ENCODE results near the gene RFXANK. TPM values are rescaled to one million over a fixed set of nuclear protein-coding genes. Genes with fewer than 3 reads are reported as not detected.

Gene RFXANK
- total and polyA plus RNA-seq, 9 of the 15 experiments (the other 6 are each of a cell fraction or from before 2014, with no cell fraction given), result 68.6 to 181 (median 150) TPM

DNA sequence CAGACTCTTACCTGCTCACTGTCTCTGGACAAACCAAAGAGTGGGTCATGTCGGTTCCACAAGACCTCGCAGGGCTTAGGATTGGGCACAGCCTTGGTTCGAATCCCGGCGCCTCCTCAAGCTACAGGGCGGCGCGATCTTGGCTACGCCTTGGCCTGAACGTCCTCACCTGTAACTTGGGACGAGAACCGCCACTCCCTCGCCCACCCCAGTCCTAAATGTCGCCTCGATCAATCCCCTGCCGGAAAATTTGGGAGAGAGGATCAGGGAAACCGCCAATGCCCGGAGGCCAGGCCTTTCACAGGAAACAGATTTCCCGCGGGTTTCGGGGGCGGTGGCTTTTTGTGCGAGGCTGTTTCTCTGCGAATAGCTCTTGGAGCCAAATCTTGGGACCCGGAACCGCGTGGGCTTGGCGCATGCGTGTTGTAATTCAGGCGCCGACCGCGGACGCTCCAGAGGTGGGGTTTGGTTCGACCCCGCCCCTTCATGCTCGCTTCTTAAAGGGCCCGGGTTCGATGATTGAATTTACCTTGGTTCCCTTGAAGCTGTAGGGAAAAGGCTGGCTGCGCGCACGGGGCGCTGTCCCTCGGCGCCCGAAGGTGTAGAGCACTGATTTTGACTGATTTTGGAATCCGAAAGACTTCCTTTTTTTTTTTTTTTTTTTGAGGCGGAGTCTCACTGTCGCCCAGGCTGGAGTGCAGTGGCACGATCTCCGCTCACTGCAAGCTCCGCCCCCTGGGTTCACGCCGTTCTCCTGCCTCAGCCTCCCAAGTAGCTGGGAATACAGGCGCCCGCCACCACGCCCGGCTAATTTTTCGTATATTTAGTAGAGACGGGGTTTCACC is 11.2 kb downstream of the RFXANK start, which contains the start of gene NR2C2AP (continued):
- no peak for TF ChIP-seq DACH1 (IDR thresholded peaks at IDR 0.05; ENCODE audit: partially characterized antibody)
- TF ChIP-seq ZFPM2 (CRISPR knock-in tag; IDR thresholded peaks at IDR 0.05), result no peak
- TF ChIP-seq, protein P1, sequence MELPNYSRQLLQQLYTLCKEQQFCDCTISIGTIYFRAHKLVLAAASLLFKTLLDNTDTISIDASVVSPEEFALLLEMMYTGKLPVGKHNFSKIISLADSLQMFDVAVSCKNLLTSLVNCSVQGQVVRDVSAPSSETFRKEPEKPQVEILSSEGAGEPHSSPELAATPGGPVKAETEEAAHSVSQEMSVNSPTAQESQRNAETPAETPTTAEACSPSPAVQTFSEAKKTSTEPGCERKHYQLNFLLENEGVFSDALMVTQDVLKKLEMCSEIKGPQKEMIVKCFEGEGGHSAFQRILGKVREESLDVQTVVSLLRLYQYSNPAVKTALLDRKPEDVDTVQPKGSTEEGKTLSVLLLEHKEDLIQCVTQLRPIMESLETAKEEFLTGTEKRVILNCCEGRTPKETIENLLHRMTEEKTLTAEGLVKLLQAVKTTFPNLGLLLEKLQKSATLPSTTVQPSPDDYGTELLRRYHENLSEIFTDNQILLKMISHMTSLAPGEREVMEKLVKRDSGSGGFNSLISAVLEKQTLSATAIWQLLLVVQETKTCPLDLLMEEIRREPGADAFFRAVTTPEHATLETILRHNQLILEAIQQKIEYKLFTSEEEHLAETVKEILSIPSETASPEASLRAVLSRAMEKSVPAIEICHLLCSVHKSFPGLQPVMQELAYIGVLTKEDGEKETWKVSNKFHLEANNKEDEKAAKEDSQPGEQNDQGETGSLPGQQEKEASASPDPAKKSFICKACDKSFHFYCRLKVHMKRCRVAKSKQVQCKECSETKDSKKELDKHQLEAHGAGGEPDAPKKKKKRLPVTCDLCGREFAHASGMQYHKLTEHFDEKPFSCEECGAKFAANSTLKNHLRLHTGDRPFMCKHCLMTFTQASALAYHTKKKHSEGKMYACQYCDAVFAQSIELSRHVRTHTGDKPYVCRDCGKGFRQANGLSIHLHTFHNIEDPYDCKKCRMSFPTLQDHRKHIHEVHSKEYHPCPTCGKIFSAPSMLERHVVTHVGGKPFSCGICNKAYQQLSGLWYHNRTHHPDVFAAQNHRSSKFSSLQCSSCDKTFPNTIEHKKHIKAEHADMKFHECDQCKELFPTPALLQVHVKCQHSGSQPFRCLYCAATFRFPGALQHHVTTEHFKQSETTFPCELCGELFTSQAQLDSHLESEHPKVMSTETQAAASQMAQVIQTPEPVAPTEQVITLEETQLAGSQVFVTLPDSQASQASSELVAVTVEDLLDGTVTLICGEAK (IDR thresholded peaks at IDR 0.05), result no peak; the same call in 1 of the 2 replicates
- TF ChIP-seq, protein P1 (CRISPR knock-in tag; IDR thresholded peaks at IDR 0.05), result no peak
- TF ChIP-seq, protein P2, sequence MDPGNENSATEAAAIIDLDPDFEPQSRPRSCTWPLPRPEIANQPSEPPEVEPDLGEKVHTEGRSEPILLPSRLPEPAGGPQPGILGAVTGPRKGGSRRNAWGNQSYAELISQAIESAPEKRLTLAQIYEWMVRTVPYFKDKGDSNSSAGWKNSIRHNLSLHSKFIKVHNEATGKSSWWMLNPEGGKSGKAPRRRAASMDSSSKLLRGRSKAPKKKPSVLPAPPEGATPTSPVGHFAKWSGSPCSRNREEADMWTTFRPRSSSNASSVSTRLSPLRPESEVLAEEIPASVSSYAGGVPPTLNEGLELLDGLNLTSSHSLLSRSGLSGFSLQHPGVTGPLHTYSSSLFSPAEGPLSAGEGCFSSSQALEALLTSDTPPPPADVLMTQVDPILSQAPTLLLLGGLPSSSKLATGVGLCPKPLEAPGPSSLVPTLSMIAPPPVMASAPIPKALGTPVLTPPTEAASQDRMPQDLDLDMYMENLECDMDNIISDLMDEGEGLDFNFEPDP (CRISPR knock-in tag; IDR thresholded peaks at IDR 0.05), result no peak
- no peak; a peak in 1 of 4 replicates for TF ChIP-seq FOXK2 (conservative IDR thresholded peaks at IDR 0.05 in 1 of 2, IDR thresholded peaks at IDR 0.05 in 1 of 2; ENCODE audit: low read depth in 2 of 2)
- TF ChIP-seq RAD21 (CRISPR knock-in tag; conservative IDR thresholded peaks at IDR 0.05 in 1 of 2, IDR thresholded peaks at IDR 0.05 in 1 of 2), result no peak
- TF ChIP-seq SAFB (IDR thresholded peaks at IDR 0.05; ENCODE audit: borderline replicate concordance, low read depth, low read length), result peak; percentile 67; the same call in 1 of the 2 replicates
- TF ChIP-seq CBX1 (IDR thresholded peaks at IDR 0.05; ENCODE audit: low read depth), result peak; percentile 40; the same call in 1 of the 2 replicates
- TF ChIP-seq MEIS2 (IDR thresholded peaks at IDR 0.05; ENCODE audit: partially characterized antibody), result peak; percentile 66
- TF ChIP-seq SIN3A (IDR thresholded peaks at IDR 0.05; ENCODE audit: borderline replicate concordance in 2 of 2, control insufficient read depth in 1 of 2, low read depth in 2 of 2, low read length in 2 of 2), result peak; percentile 34 to 68; a peak in 2 of 4 replicates
- TF ChIP-seq ZNF408 (CRISPR knock-in tag; IDR thresholded peaks at IDR 0.05; ENCODE audit: low read depth), result no peak
- TF ChIP-seq CEBPG (CRISPR knock-in tag; IDR thresholded peaks at IDR 0.05), result no peak
- no peak for TF ChIP-seq CEBPG (tag; conservative IDR thresholded peaks at IDR 0.05 in 1 of 2, IDR thresholded peaks at IDR 0.05 in 1 of 2)
- TF ChIP-seq MXI1 (IDR thresholded peaks at IDR 0.05; ENCODE audit: low read depth, low read length), result peak; percentile 75; the same call in 1 of the 2 replicates
- TF ChIP-seq KAT7 (CRISPR knock-in tag; IDR thresholded peaks at IDR 0.05; ENCODE audit: borderline replicate concordance), result no peak
- TF ChIP-seq ZNF282 (CRISPR knock-in tag; IDR thresholded peaks at IDR 0.05), result no peak

Measured in K562 (cell line).